ENCODE measurements around the gene KLHL29. TPM values are rescaled to one million over a fixed set of nuclear protein-coding genes. Genes with fewer than 3 reads are reported as not detected.

The KLHL29 gene
- total and polyA plus RNA-seq, 2 of the 13 experiments (the other 11 are each of a cell fraction or from before 2014, with no cell fraction given), result 0.01 TPM; not detected in 1

DNA sequence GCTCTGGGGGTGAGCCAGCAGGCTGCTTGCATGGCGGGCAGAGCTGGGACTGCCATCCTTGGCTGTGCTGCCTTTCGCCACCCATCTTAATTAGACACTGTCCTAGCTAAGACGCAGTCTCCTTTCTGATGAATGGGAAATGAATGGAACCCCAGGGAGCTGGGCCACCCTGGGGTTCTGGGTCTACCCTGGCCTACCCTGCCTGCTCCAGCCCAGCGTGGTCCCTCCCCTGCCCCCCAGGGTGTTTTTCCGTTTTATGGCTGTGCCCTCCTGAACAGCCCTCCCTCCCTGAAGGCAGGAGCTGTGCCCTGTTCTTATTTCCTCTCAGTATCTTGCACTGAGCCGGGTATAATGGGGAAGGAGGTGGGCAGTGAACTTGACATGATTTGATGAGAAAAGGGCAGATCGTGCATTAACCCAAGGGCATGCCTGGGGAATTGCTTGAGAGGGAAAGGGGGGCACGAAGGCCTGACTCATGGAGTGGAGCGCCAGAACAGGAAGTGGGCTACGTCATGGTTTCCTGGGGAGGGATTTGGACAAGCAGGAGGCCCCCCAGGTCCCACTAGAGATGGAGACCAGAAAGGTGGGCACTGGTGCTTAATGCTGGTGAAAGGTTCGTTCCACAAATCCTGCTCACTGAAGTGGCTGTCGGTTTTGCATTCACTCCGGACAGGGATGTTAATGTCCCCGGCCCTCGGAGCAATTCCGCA, 165.0 kb downstream of the KLHL29 start:
- TF ChIP-seq SRSF4 (IDR thresholded peaks at IDR 0.05; ENCODE audit: low read depth, low read length, poor library complexity, severe bottlenecking) (no peak), ATRX (CRISPR knock-in tag; IDR thresholded peaks at IDR 0.05; ENCODE audit: borderline replicate concordance) (no peak)
- TF ChIP-seq, protein P1, sequence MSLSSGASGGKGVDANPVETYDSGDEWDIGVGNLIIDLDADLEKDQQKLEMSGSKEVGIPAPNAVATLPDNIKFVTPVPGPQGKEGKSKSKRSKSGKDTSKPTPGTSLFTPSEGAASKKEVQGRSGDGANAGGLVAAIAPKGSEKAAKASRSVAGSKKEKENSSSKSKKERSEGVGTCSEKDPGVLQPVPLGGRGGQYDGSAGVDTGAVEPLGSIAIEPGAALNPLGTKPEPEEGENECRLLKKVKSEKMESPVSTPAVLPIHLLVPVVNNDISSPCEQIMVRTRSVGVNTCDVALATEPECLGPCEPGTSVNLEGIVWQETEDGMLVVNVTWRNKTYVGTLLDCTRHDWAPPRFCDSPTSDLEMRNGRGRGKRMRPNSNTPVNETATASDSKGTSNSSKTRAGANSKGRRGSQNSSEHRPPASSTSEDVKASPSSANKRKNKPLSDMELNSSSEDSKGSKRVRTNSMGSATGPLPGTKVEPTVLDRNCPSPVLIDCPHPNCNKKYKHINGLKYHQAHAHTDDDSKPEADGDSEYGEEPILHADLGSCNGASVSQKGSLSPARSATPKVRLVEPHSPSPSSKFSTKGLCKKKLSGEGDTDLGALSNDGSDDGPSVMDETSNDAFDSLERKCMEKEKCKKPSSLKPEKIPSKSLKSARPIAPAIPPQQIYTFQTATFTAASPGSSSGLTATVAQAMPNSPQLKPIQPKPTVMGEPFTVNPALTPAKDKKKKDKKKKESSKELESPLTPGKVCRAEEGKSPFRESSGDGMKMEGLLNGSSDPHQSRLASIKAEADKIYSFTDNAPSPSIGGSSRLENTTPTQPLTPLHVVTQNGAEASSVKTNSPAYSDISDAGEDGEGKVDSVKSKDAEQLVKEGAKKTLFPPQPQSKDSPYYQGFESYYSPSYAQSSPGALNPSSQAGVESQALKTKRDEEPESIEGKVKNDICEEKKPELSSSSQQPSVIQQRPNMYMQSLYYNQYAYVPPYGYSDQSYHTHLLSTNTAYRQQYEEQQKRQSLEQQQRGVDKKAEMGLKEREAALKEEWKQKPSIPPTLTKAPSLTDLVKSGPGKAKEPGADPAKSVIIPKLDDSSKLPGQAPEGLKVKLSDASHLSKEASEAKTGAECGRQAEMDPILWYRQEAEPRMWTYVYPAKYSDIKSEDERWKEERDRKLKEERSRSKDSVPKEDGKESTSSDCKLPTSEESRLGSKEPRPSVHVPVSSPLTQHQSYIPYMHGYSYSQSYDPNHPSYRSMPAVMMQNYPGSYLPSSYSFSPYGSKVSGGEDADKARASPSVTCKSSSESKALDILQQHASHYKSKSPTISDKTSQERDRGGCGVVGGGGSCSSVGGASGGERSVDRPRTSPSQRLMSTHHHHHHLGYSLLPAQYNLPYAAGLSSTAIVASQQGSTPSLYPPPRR (CRISPR knock-in tag; IDR thresholded peaks at IDR 0.05; ENCODE audit: borderline replicate concordance), result no peak
- BruUV-seq (replicated peaks), result no TSS peak
- WGBS (ENCODE audit: low lambda C conversion rate), result 48% methylated on average over 15 of the region's 16 CpGs
- DNase-seq (ENCODE audit: low spot score) (no peak), ATAC-seq (no peak), FAIRE-seq (no peak)
- no peaks in the 10 kb centered on the region for H3K9me3 ChIP-seq (ENCODE audit: low read length)
- no peaks in the 10 kb centered on the region for H4K20me1 ChIP-seq (ENCODE audit: insufficient read depth, low read length)
- H3K4me1 ChIP-seq (ENCODE audit: insufficient read depth, low read length), result no peaks in the 10 kb centered on the region
- ChIA-PET CTCF (ENCODE audit: low intra/inter-chr PET ratio, low total read pairs) (no interaction called here), POLR2A (no interaction called here)
- no peak overlapping the region for H3K27ac ChIP-seq (ENCODE audit: extremely low read length, insufficient read depth, low read length)
- peaks cover 4 to 61% of the 10 kb centered on the region in 2 experiments for H3K27me3 ChIP-seq (ENCODE audit: control insufficient read depth in 1 of 2, insufficient read depth in 2 of 2, low read length in 2 of 2)
- H3K4me3 ChIP-seq (replicated peaks in 1 of 3; ENCODE audit: insufficient read depth in 1 of 3, low read depth in 2 of 3, low read length in 3 of 3), result no peak overlapping the region
- no peaks in the 10 kb centered on the region for H3K79me2 ChIP-seq (ENCODE audit: insufficient read depth, low read length)
- H3K36me3 ChIP-seq (replicated peaks in 1 of 2; ENCODE audit: control insufficient read depth in 1 of 2, insufficient read depth in 2 of 2, low read length in 2 of 2), result no peaks in the 10 kb centered on the region
- H3K9ac ChIP-seq (ENCODE audit: insufficient read depth, low read depth, low read length), result no peak overlapping the region
- intact Hi-C loops (cut with micrococcal nuclease; ENCODE audit: unreplicated experiment) (no loop called here), in situ Hi-C loops (cut with HindIII; ENCODE audit: extremely low pct_ligation_motif_present, low pct_unique_long_range_greater_than_20kb) (no loop called here)
- no peak overlapping the region for H3K4me2 ChIP-seq (ENCODE audit: low read depth, low read length)
- H2AFZ ChIP-seq (ENCODE audit: low read length), result no peak overlapping the region

Measured in HepG2 (cell line).